ENCODE data around the gene HEXB. TPM values are rescaled to one million over a fixed set of nuclear protein-coding genes. Genes with fewer than 3 reads are reported as not detected.

The HEXB gene
- total RNA-seq, 1 experiment from 2014 or later: 248 TPM

GRCh38 chr5:74655206-74655605 lies 29.8 kb upstream of the HEXB start:
- CTCF ChIA-PET: interaction anchor here (1.0 kb wide), 1 partner anchor 23 kb away, joined by 3 read pairs; no protein-coding TSS in a partner anchor
- in situ Hi-C loops (cut with HindIII; ENCODE audit: low pct_unique_long_range_greater_than_20kb, low sequenced_read_pairs): no loop called here
- Histone ChIP-seq H3K36me3 (ENCODE audit: control insufficient read depth, insufficient read depth, low read length) (no peaks in the 10 kb centered on the region), H3K27ac (ENCODE audit: low read length) (no peak overlapping the region), H3K4me1 (ENCODE audit: control insufficient read depth, insufficient read depth, low read length) (no peaks in the 10 kb centered on the region), H3K4me3 (ENCODE audit: low read depth in 2 of 2, low read length in 2 of 2) (no peak overlapping the region), H3K27me3 (ENCODE audit: control insufficient read depth, insufficient read depth, low read length) (no peaks in the 10 kb centered on the region), H3K9me3 (ENCODE audit: control insufficient read depth, insufficient read depth, low read depth, low read length) (no peaks in the 10 kb centered on the region)
- DNase-seq (ENCODE audit: low read depth, low spot score) (no peak), ATAC-seq (no peak)
- no TSS peak for BruUV-seq (replicated peaks)
- POLR2A ChIA-PET: no interaction called here
- TF ChIP-seq REST (IDR thresholded peaks at IDR 0.05; ENCODE audit: insufficient read depth in 1 of 2, low read depth in 2 of 2, low read length in 1 of 2) (no peak), TCF7L2 (IDR thresholded peaks at IDR 0.05; ENCODE audit: low read depth, low read length) (no peak), POLR2AphosphoS5 (IDR thresholded peaks at IDR 0.05; ENCODE audit: low read depth, low read length) (no peak), SIN3A (IDR thresholded peaks at IDR 0.05; ENCODE audit: borderline replicate concordance, insufficient read depth, low read depth, low read length) (no peak), CTCF (IDR thresholded peaks at IDR 0.05) (no peak)
- intact Hi-C loops (cut with micrococcal nuclease; ENCODE audit: unreplicated experiment): no loop called here

GRCh38 chr5:74655716-74656115 lies 29.3 kb upstream of the HEXB start:
- no peaks in the 10 kb centered on the region for H3K36me3 ChIP-seq (ENCODE audit: control insufficient read depth, insufficient read depth, low read length)
- no peak overlapping the region for H3K27ac ChIP-seq (ENCODE audit: low read length)
- TF ChIP-seq TCF7L2 (IDR thresholded peaks at IDR 0.05; ENCODE audit: low read depth, low read length): no peak
- TF ChIP-seq POLR2AphosphoS5 (IDR thresholded peaks at IDR 0.05; ENCODE audit: low read depth, low read length): no peak
- no peak for TF ChIP-seq SIN3A (IDR thresholded peaks at IDR 0.05; ENCODE audit: borderline replicate concordance, insufficient read depth, low read depth, low read length)
- TF ChIP-seq REST (IDR thresholded peaks at IDR 0.05; ENCODE audit: insufficient read depth in 1 of 2, low read depth in 2 of 2, low read length in 1 of 2): no peak
- no peak for TF ChIP-seq CTCF (IDR thresholded peaks at IDR 0.05)
- no TSS peak for BruUV-seq (replicated peaks)
- ATAC-seq (no peak), DNase-seq (ENCODE audit: low read depth, low spot score) (no peak)
- H3K4me3 ChIP-seq (ENCODE audit: low read depth in 2 of 2, low read length in 2 of 2): no peak overlapping the region
- in situ Hi-C loops (cut with HindIII; ENCODE audit: low pct_unique_long_range_greater_than_20kb, low sequenced_read_pairs) (no loop called here), intact Hi-C loops (cut with micrococcal nuclease; ENCODE audit: unreplicated experiment) (no loop called here)
- POLR2A ChIA-PET: no interaction called here
- no peaks in the 10 kb centered on the region for H3K4me1 ChIP-seq (ENCODE audit: control insufficient read depth, insufficient read depth, low read length)
- no peaks in the 10 kb centered on the region for H3K9me3 ChIP-seq (ENCODE audit: control insufficient read depth, insufficient read depth, low read depth, low read length)
- CTCF ChIA-PET: no interaction called here
- no peaks in the 10 kb centered on the region for H3K27me3 ChIP-seq (ENCODE audit: control insufficient read depth, insufficient read depth, low read length)

Measured in Panc1 (cell line).